ENCODE results near the gene MSRB3.

DNA sequence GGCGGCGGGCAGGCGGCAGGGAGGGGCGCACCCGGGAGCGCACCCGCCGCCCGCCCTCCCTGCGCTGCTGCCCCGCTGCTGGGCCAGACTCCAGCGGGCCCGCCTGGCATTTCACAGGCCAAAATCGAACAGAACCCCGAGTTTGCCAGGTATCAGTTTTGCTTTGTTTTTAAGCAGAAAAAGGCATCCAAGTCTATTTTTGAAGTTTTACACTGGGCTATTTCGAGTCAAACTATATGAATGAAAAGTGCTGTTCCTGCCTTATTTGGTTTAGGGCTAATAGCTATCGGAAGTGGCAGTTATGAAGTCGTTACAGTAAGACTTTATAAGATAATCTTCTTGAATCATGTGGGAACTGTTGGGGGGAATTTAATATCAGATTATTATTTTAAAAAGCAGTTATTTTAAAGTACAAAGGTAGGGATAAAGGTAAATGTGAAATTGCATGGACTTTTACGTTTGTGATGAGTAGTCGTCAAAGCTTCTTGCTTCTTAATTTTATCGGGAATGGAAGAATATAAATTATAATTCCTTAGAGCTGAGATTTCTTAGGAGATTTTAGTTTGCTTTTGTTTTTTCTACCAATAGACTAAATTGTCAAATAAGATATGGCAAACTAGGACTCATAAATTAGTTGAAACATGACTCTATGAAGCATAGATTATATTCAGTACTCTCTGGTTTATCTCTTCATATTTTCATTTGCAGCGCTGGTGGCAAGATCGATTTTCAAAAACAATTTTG, 1.1 kb downstream of the MSRB3 start:
- TF ChIP-seq CTCF (IDR thresholded peaks at IDR 0.05; ENCODE audit: low read depth, low read length), result no peak
- TF ChIP-seq EZH2phosphoT487 (IDR thresholded peaks at IDR 0.05; ENCODE audit: low read depth), result no peak
